NCI-H2196 treated with DMSO at 0.1 percent for 48 hours (cell line): Measurements from ENCODE around the gene FAM171A1.

Experiments
- DNase-seq: peaks from one replicate; lab custom pipeline; 2025; ENCODE audit not compliant: unreplicated experiment; lab: John Stamatoyannopoulos, UW

FAM171A1 gene

GRCh38 chr10:15252396-15252795 lies 118.7 kb downstream of the FAM171A1 start:
- no peak for DNase-seq

GRCh38 chr10:15251791-15252380 lies 119.2 kb downstream of the FAM171A1 start:
- no peak for DNase-seq

- DNase-seq = no peak
These were observed 125.6 kb downstream of the FAM171A1 start for GRCh38 chr10:15245530-15245929.

GRCh38 chr10:15244635-15245197 lies 126.4 kb downstream of the FAM171A1 start:
- no peak for DNase-seq

- DNase-seq = no peak
These were observed 128.7 kb downstream of the FAM171A1 start for GRCh38 chr10:15242261-15242840.

GRCh38 chr10:15241306-15241705 lies 129.8 kb downstream of the FAM171A1 start:
- no peak for DNase-seq

- DNase-seq = no peak
These were observed 132.3 kb downstream of the FAM171A1 start for GRCh38 chr10:15238555-15239335.

GRCh38 chr10:15237351-15237750 lies 133.7 kb downstream of the FAM171A1 start:
- DNase-seq = no peak

GRCh38 chr10:15236340-15236739 lies 134.7 kb downstream of the FAM171A1 start:
- DNase-seq = no peak

GRCh38 chr10:15232279-15232678 lies 138.8 kb downstream of the FAM171A1 start:
- DNase-seq = no peak

GRCh38 chr10:15231426-15231825 lies 139.7 kb downstream of the FAM171A1 start:
- no peak for DNase-seq

- DNase-seq = no peak
These were observed 140.8 kb downstream of the FAM171A1 start for GRCh38 chr10:15230257-15230656.

- DNase-seq = no peak
These were observed 141.8 kb downstream of the FAM171A1 start for GRCh38 chr10:15229268-15229667.

GRCh38 chr10:15228426-15228825 lies 142.7 kb downstream of the FAM171A1 start:
- DNase-seq = no peak

- no peak for DNase-seq
These were observed 143.3 kb downstream of the FAM171A1 start for GRCh38 chr10:15227611-15228372.

GRCh38 chr10:15225511-15225910 lies 145.6 kb downstream of the FAM171A1 start:
- DNase-seq = no peak

GRCh38 chr10:15224948-15225347 lies 146.1 kb downstream of the FAM171A1 start:
- DNase-seq = no peak

- no peak for DNase-seq
These were observed 147.9 kb downstream of the FAM171A1 start for GRCh38 chr10:15223174-15223573.

GRCh38 chr10:15222511-15222910 lies 148.6 kb downstream of the FAM171A1 start:
- no peak for DNase-seq

- no peak for DNase-seq
These were observed 150.6 kb downstream of the FAM171A1 start for GRCh38 chr10:15220445-15220844.

- DNase-seq = no peak
These were observed 154.4 kb downstream of the FAM171A1 start for GRCh38 chr10:15216700-15217099.
